ENCODE measurements around the gene PCTP. TPM values are rescaled to one million over a fixed set of nuclear protein-coding genes. Genes with fewer than 3 reads are reported as not detected.

Gene PCTP
- total RNA-seq, 1 experiment from 2014 or later, result 17.3 TPM

DNA sequence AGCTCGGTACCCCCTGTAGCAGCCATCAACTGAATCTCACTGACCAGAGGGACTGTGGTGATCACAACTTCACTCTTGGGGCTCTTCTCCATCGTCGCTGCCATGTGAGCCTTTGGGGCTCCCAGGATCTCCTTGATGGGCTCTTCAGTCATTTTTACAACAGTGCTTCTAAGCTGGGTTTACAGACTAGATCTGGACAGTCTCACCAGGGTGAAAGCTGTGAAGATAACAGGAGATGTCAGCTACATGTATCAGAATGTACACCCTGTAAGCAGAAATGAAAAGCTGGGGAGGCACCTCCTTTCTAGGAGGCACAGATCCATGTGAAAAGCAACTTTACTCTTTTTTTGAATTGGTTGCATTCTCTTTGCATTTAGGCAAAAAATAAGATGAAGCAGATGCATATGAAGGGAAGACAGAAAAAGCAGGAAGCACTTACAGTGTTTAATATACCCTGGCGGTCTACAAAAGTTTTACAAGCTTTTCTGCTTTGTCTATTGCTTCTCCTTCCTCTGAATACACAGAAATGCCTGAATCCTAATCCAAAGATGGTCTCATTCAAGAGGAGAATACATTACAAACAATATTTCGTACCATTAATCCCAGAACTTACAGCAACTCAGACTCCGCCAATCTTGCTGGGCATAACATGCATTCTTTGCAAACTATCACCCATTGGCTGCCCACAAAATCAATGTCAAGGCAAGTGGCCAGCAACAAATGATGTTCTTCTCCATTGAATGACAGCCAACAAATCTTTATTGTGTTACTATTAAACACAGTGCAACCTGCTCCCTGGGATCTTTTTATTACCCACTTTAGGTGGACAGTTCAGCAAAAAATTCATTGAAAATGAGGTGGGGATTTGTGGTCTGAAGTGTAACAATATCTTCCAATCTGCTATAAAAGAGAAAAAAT is 29.7 kb upstream of the PCTP start:
- Histone ChIP-seq H3K36me3 (ENCODE audit: low read depth) (no peaks in the 10 kb centered on the region), H4K20me1 (ENCODE audit: insufficient read depth) (no peaks in the 10 kb centered on the region), H3K27ac (no peak overlapping the region), H3K4me3 (no peak overlapping the region), H3K27me3 (ENCODE audit: insufficient read depth, low read depth) (peaks cover 61% of the 10 kb centered on the region), H3K9me2 (ENCODE audit: insufficient read depth) (no peaks in the 10 kb centered on the region), H3K4me1 (replicated peaks; ENCODE audit: insufficient read depth) (no peaks in the 10 kb centered on the region), H3K4me2 (no peak overlapping the region), H3F3A (ENCODE audit: insufficient read depth, low read depth) (no peaks in the 10 kb centered on the region), H3K79me2 (ENCODE audit: low read depth) (no peaks in the 10 kb centered on the region), H3K9me3 (ENCODE audit: insufficient read depth, low read depth) (no peaks in the 10 kb centered on the region), H2AFZ (no peak overlapping the region)
- ChIA-PET POLR2A (ENCODE audit: unreplicated experiment) (no interaction called here), CTCF (interaction anchor here (0.6 kb wide), 2 partner anchors 24 to 119 kb away, joined by 5 to 6 read pairs; no protein-coding TSS in a partner anchor)
- intact Hi-C loops (cut with micrococcal nuclease; ENCODE audit: unreplicated experiment), result no loop called here
- no peak for DNase-seq
- no TSS peak for BruUV-seq (replicated peaks)
- TF ChIP-seq, protein P1, sequence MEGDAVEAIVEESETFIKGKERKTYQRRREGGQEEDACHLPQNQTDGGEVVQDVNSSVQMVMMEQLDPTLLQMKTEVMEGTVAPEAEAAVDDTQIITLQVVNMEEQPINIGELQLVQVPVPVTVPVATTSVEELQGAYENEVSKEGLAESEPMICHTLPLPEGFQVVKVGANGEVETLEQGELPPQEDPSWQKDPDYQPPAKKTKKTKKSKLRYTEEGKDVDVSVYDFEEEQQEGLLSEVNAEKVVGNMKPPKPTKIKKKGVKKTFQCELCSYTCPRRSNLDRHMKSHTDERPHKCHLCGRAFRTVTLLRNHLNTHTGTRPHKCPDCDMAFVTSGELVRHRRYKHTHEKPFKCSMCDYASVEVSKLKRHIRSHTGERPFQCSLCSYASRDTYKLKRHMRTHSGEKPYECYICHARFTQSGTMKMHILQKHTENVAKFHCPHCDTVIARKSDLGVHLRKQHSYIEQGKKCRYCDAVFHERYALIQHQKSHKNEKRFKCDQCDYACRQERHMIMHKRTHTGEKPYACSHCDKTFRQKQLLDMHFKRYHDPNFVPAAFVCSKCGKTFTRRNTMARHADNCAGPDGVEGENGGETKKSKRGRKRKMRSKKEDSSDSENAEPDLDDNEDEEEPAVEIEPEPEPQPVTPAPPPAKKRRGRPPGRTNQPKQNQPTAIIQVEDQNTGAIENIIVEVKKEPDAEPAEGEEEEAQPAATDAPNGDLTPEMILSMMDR (conservative IDR thresholded peaks at IDR 0.05), result no peak
- no peak for TF ChIP-seq EZH2 (IDR thresholded peaks at IDR 0.05; ENCODE audit: low read depth)

GRCh38 chr17:55722016-55722736 is 28.7 kb upstream of the PCTP start:
- ChIA-PET CTCF (interaction anchor here (0.6 kb wide), 1 partner anchor 29 kb away, joined by 4 read pairs; no protein-coding TSS in a partner anchor), POLR2A (ENCODE audit: unreplicated experiment) (interaction anchor here (0.6 kb wide), 1 partner anchor 87 kb away, joined by 20 read pairs; no protein-coding TSS in a partner anchor)
- H3K4me1 ChIP-seq (replicated peaks; ENCODE audit: insufficient read depth), result no peaks in the 10 kb centered on the region
- no peaks in the 10 kb centered on the region for H3K36me3 ChIP-seq (ENCODE audit: low read depth)
- no peaks in the 10 kb centered on the region for H3K9me3 ChIP-seq (ENCODE audit: insufficient read depth, low read depth)
- H3K79me2 ChIP-seq (ENCODE audit: low read depth), result no peaks in the 10 kb centered on the region
- H3K9me2 ChIP-seq (ENCODE audit: insufficient read depth), result no peaks in the 10 kb centered on the region
- no TSS peak for BruUV-seq (replicated peaks)
- H3K27ac ChIP-seq, result no peak overlapping the region
- intact Hi-C loops (cut with micrococcal nuclease; ENCODE audit: unreplicated experiment), result no loop called here
- H2AFZ ChIP-seq, result no peak overlapping the region
- no peak for DNase-seq
- no peaks in the 10 kb centered on the region for H4K20me1 ChIP-seq (ENCODE audit: insufficient read depth)
- H3K27me3 ChIP-seq (ENCODE audit: insufficient read depth, low read depth), result peaks cover 61% of the 10 kb centered on the region
- no peak for TF ChIP-seq EZH2 (IDR thresholded peaks at IDR 0.05; ENCODE audit: low read depth)
- TF ChIP-seq, protein P1 (conservative IDR thresholded peaks at IDR 0.05), result no peak
- H3K4me2 ChIP-seq, result no peak overlapping the region
- no peaks in the 10 kb centered on the region for H3F3A ChIP-seq (ENCODE audit: insufficient read depth, low read depth)
- no peak overlapping the region for H3K4me3 ChIP-seq

GRCh38 chr17:55722742-55723487 is 27.9 kb upstream of the PCTP start, which contains the start of gene TMEM100:
TMEM100 (minus strand) TSS chr17:55722864; CDS start chr17:55721070, 1,794 bp downstream.
- intact Hi-C loops (cut with micrococcal nuclease; ENCODE audit: unreplicated experiment), result no loop called here
- Histone ChIP-seq H3K79me2 (ENCODE audit: low read depth) (no peaks in the 10 kb centered on the region), H3K27ac (no peak within 1 kb of the TSS), H3K36me3 (ENCODE audit: low read depth) (no peaks in the 10 kb centered on the region), H3K27me3 (ENCODE audit: insufficient read depth, low read depth) (peaks cover 61% of the 10 kb centered on the region), H3K4me1 (replicated peaks; ENCODE audit: insufficient read depth) (no peaks in the 10 kb centered on the region), H3K9me3 (ENCODE audit: insufficient read depth, low read depth) (no peaks in the 10 kb centered on the region), H4K20me1 (ENCODE audit: insufficient read depth) (no peaks in the 10 kb centered on the region), H3K4me2 (no peak within 1 kb of the TSS), H3F3A (ENCODE audit: insufficient read depth, low read depth) (no peaks in the 10 kb centered on the region), H3K9me2 (ENCODE audit: insufficient read depth) (no peaks in the 10 kb centered on the region), H3K4me3 (no peak within 1 kb of the TSS), H2AFZ (no peak within 1 kb of the TSS)
- TF ChIP-seq EZH2 (IDR thresholded peaks at IDR 0.05; ENCODE audit: low read depth), result no peak
- TF ChIP-seq, protein P1 (conservative IDR thresholded peaks at IDR 0.05), result no peak
- ChIA-PET POLR2A (ENCODE audit: unreplicated experiment) (interaction anchor here (0.6 kb wide), 1 partner anchor 86 kb away, joined by 20 read pairs; no protein-coding TSS in a partner anchor), CTCF (interaction anchor here (0.6 kb wide), 1 partner anchor 28 kb away, joined by 4 read pairs; no protein-coding TSS in a partner anchor)
- BruUV-seq (replicated peaks), result no TSS peak
- no peak for DNase-seq

Data from PC-9 (cell line).